Activated naive CD4-positive, alpha-beta T cell treated with anti-CD3 and anti-CD28 coated beads, Interleukin-2, amount 50 U/mL, for 24 hours (primary cell): ENCODE results near the gene VAV3.
"Not testable (repeated sequence)": the region's sequence is repeated elsewhere in the genome, so short reads cannot be mapped to it uniquely, and the experiment has no call there.

Experiments used
- H3K27ac Mint-ChIP-seq: one replicate; pipeline ENCODE4 v1.8.0; 2021; ENCODE audit warnings: mild to moderate bottlenecking, mixed read lengths
- H3K27me3 Mint-ChIP-seq: one replicate; pipeline ENCODE4 v1.8.0; 2021; ENCODE audit warnings: mixed read lengths
- H3K36me3 Mint-ChIP-seq: one replicate; pipeline ENCODE4 v1.8.0; 2021; ENCODE audit warnings: mixed read lengths
- H3K4me1 Mint-ChIP-seq: one replicate; pipeline ENCODE4 v1.8.0; 2021; ENCODE audit warnings: mixed read lengths
- H3K4me3 Mint-ChIP-seq: one replicate; pipeline ENCODE4 v1.8.0; 2021; ENCODE audit warnings: mild to moderate bottlenecking, mixed read lengths
- H3K9me3 Mint-ChIP-seq: one replicate; pipeline ENCODE4 v1.8.0; 2021; ENCODE audit warnings: mixed read lengths

The VAV3 gene

DNA sequence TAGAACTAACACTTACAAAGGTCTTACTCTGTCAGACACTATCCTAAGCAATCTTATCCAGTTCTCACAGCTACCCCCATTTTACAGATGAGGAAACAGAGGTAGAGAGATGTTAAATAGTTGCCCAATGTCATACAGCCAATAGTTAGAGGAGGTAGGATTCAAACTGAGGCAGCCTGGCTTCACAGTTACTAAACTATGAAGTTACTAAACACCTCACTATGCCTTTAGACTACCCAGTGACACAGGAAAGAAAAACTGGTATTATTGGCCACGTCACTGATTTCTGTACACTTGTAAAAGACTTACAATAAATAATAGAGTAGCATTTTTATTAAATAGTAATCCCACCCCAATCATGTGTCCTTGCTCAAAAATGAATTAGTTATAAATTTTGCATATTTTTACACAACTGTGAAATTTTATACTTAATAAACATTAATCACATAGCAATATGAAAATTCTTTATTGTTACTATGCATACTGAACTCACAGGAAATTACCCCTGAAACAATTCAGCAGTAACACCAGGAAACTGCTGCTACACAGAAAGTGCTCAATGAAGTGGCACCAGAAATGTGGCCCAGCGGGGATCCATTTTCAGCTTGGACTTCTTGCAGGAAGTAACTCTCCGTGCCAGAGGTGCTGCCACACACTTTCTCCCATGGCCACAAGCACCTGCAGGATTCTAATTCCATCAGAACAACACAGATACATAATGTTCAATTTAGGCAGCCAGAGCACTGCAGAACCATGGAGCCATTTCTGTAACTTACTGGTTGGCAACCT is 69.4 kb downstream of the VAV3 start:
- Mint-ChIP-seq H3K36me3 (peaks cover 4% of the 10 kb centered on the region), H3K4me3 (no peak overlapping the region), H3K27ac (no peak overlapping the region), H3K4me1 (peaks cover 62% of the 10 kb centered on the region), H3K9me3 (no peaks in the 10 kb centered on the region), H3K27me3 (no peaks in the 10 kb centered on the region)

- Mint-ChIP-seq H3K9me3 (no peaks in the 10 kb centered on the region), H3K4me3 (no peak overlapping the region), H3K27me3 (no peaks in the 10 kb centered on the region), H3K4me1 (peaks cover 53% of the 10 kb centered on the region), H3K27ac (no peak overlapping the region), H3K36me3 (peaks cover 4% of the 10 kb centered on the region)
These were observed 70.4 kb downstream of the VAV3 start for GRCh38 chr1:107894605-107895004.

- H3K27ac Mint-ChIP-seq, H3K4me3 Mint-ChIP-seq, H3K9me3 Mint-ChIP-seq, H3K27me3 Mint-ChIP-seq, H3K36me3 Mint-ChIP-seq: not testable (repeated sequence)
- peaks cover 40% of the 10 kb centered on the region for H3K4me1 Mint-ChIP-seq
These were observed 71.6 kb downstream of the VAV3 start for GRCh38 chr1:107893350-107893749.

- H3K4me3 Mint-ChIP-seq, result no peak overlapping the region
- H3K4me1 Mint-ChIP-seq, result peaks cover 6% of the 10 kb centered on the region
- no peak overlapping the region for H3K27ac Mint-ChIP-seq
These were observed 75.5 kb downstream of the VAV3 start for GRCh38 chr1:107889524-107889923.

GRCh38 chr1:107883562-107883961 is 81.4 kb downstream of the VAV3 start:
- Mint-ChIP-seq H3K27ac (no peak overlapping the region), H3K4me1 (peaks cover 24% of the 10 kb centered on the region), H3K36me3 (peaks cover 1% of the 10 kb centered on the region), H3K27me3 (no peaks in the 10 kb centered on the region), H3K9me3 (no peaks in the 10 kb centered on the region), H3K4me3 (no peak overlapping the region)

More at GRCh38 chr1:107889524-107889923, 75.5 kb downstream of the VAV3 start:
- H3K36me3 Mint-ChIP-seq, result peaks cover 4% of the 10 kb centered on the region
- no peaks in the 10 kb centered on the region for H3K27me3 Mint-ChIP-seq
- no peaks in the 10 kb centered on the region for H3K9me3 Mint-ChIP-seq

GRCh38 chr1:107879927-107880326 is 85.1 kb downstream of the VAV3 start:
- H3K27ac Mint-ChIP-seq, result peak overlapping the region; percentile 91
- no peaks in the 10 kb centered on the region for H3K27me3 Mint-ChIP-seq
- peaks cover 8% of the 10 kb centered on the region for H3K9me3 Mint-ChIP-seq
- peaks cover 7% of the 10 kb centered on the region for H3K36me3 Mint-ChIP-seq
- peak overlapping the region; percentile 15 for H3K4me3 Mint-ChIP-seq
- H3K4me1 Mint-ChIP-seq, result peaks cover 50% of the 10 kb centered on the region

- Mint-ChIP-seq H3K4me1 (peaks cover 51% of the 10 kb centered on the region), H3K36me3 (peaks cover 7% of the 10 kb centered on the region), H3K9me3 (peaks cover 8% of the 10 kb centered on the region), H3K27me3 (no peaks in the 10 kb centered on the region), H3K27ac (peak overlapping the region; percentile 47), H3K4me3 (no peak overlapping the region)
These were observed 85.6 kb downstream of the VAV3 start for GRCh38 chr1:107879346-107879745.

GRCh38 chr1:107877745-107878144 is 87.2 kb downstream of the VAV3 start:
- Mint-ChIP-seq H3K4me3 (no peak overlapping the region), H3K27me3 (no peaks in the 10 kb centered on the region), H3K27ac (peak overlapping the region; percentile 27), H3K4me1 (peaks cover 51% of the 10 kb centered on the region), H3K9me3 (peaks cover 8% of the 10 kb centered on the region), H3K36me3 (peaks cover 7% of the 10 kb centered on the region)

- Mint-ChIP-seq H3K36me3 (peaks cover 7% of the 10 kb centered on the region), H3K4me3 (no peak overlapping the region), H3K27ac (peak overlapping the region; percentile 27), H3K4me1 (peaks cover 51% of the 10 kb centered on the region), H3K27me3 (no peaks in the 10 kb centered on the region), H3K9me3 (peaks cover 8% of the 10 kb centered on the region)
These were observed 87.9 kb downstream of the VAV3 start for GRCh38 chr1:107877092-107877491.

- Mint-ChIP-seq H3K27me3 (no peaks in the 10 kb centered on the region), H3K4me1 (peaks cover 49% of the 10 kb centered on the region), H3K9me3 (peaks cover 8% of the 10 kb centered on the region)
These were observed 89.3 kb downstream of the VAV3 start for GRCh38 chr1:107875689-107876088.

GRCh38 chr1:107874221-107874620 is 90.8 kb downstream of the VAV3 start:
- Mint-ChIP-seq H3K4me1 (peaks cover 45% of the 10 kb centered on the region), H3K27me3 (no peaks in the 10 kb centered on the region), H3K36me3 (peaks cover 10% of the 10 kb centered on the region), H3K4me3 (no peak overlapping the region), H3K9me3 (peaks cover 8% of the 10 kb centered on the region), H3K27ac (no peak overlapping the region)

More at GRCh38 chr1:107875689-107876088, 89.3 kb downstream of the VAV3 start:
- no peak overlapping the region for H3K27ac Mint-ChIP-seq
- H3K4me3 Mint-ChIP-seq, result no peak overlapping the region
- peaks cover 7% of the 10 kb centered on the region for H3K36me3 Mint-ChIP-seq

GRCh38 chr1:107871687-107872395 is 93.1 kb downstream of the VAV3 start:
- no peaks in the 10 kb centered on the region for H3K27me3 Mint-ChIP-seq
- no peak overlapping the region for H3K27ac Mint-ChIP-seq
- H3K9me3 Mint-ChIP-seq, result peaks cover 8% of the 10 kb centered on the region
- H3K4me1 Mint-ChIP-seq, result peaks cover 31% of the 10 kb centered on the region
- H3K36me3 Mint-ChIP-seq, result peaks cover 10% of the 10 kb centered on the region
- no peak overlapping the region for H3K4me3 Mint-ChIP-seq

DNA sequence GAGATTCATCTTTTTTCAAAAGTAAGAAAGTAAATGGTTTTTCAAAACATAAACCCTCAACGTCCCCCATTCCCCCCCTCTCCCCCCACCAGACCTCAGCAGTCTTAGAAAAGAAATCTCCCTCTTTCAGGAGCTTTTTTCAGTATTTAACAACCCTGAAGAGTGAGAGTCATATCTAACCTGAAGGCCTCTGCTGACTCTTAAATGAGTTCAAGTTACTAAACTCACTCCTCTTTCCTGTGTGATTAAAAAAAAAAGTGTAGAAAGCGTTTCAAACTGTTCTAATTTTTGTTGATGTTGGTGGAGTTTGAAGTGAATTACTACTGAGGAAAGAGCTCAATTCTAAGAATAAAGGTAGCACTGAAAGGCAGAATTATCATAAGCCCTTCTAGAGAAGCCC is 93.7 kb downstream of the VAV3 start:
- Mint-ChIP-seq H3K4me3 (no peak overlapping the region), H3K27ac (no peak overlapping the region), H3K9me3 (peaks cover 6% of the 10 kb centered on the region), H3K27me3 (no peaks in the 10 kb centered on the region), H3K4me1 (peaks cover 26% of the 10 kb centered on the region), H3K36me3 (peaks cover 8% of the 10 kb centered on the region)

DNA sequence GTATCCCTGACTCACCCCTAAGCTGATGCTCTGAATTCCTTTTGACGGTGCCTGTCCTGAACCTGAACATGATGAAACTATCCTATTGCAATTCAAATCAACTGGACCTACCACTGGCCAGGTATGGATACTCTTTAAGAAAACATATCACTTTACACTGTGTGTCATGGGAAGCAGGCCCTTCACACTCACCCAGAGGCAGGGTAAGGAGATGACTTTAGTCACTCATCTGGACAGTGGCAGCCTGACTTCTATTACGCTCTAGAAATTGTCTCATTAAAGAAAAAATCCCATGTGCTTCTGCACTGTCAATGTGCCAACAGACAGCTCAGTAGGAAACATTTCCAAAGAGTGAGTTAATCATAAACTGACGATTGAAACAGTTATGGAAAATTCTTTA is 94.3 kb downstream of the VAV3 start:
- Mint-ChIP-seq H3K36me3 (peaks cover 5% of the 10 kb centered on the region), H3K4me1 (peaks cover 22% of the 10 kb centered on the region), H3K9me3 (peaks cover under 1% of the 10 kb centered on the region), H3K27ac (no peak overlapping the region), H3K27me3 (no peaks in the 10 kb centered on the region), H3K4me3 (no peak overlapping the region)

- Mint-ChIP-seq H3K9me3 (no peaks in the 10 kb centered on the region), H3K36me3 (peaks cover 4% of the 10 kb centered on the region), H3K4me3 (no peak overlapping the region), H3K4me1 (peaks cover 22% of the 10 kb centered on the region), H3K27me3 (no peaks in the 10 kb centered on the region), H3K27ac (no peak overlapping the region)
These were observed 97.1 kb downstream of the VAV3 start for GRCh38 chr1:107867897-107868296.

DNA sequence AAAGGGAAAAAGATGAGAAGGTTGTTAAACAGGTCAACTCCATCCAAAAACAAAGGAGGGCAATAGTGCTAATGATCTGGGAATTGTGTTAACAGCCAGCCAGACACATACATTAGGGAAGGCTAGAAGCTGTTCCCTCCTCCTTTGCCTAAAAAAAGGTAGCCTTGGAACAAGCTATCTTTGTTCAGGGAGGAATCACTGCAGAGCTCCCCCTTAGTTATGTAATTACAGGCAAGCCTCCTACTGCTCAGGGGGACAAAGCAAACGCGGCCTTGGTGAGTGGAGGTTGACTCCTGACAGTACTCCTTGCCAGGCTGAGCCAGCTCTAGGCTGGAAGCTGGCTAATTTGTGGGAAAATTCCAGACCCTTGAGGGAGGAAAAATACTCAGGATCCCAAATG is 97.6 kb downstream of the VAV3 start:
- Mint-ChIP-seq H3K4me3 (no peak overlapping the region), H3K9me3 (no peaks in the 10 kb centered on the region), H3K27ac (no peak overlapping the region), H3K36me3 (peaks cover 4% of the 10 kb centered on the region), H3K27me3 (no peaks in the 10 kb centered on the region), H3K4me1 (peaks cover 22% of the 10 kb centered on the region)
